ENCODE results near the gene IQSEC1.
A peak's percentile ranks its signal among the peaks of the same experiment; 100 is the strongest.

IQSEC1 gene

GRCh38 chr3:12954180-12954579 lies 119.0 kb downstream of the IQSEC1 start:
- no peak for DNase-seq (ENCODE audit: low read depth in 2 of 2)

GRCh38 chr3:12953201-12953995 lies 119.8 kb downstream of the IQSEC1 start:
- DNase-seq (ENCODE audit: low read depth in 2 of 2), result no peak

GRCh38 chr3:12952343-12953200 lies 120.7 kb downstream of the IQSEC1 start:
- DNase-seq (ENCODE audit: low read depth in 2 of 2), result no peak

GRCh38 chr3:12948891-12949711 lies 124.1 kb downstream of the IQSEC1 start:
- DNase-seq (ENCODE audit: low read depth in 2 of 2), result peak; percentile 17 to 31

GRCh38 chr3:12948371-12948770 lies 124.9 kb downstream of the IQSEC1 start:
- DNase-seq (ENCODE audit: low read depth in 2 of 2), result no peak

GRCh38 chr3:12947504-12948369 lies 125.5 kb downstream of the IQSEC1 start:
- no peak for DNase-seq (ENCODE audit: low read depth in 2 of 2)

GRCh38 chr3:12946649-12947316 lies 126.4 kb downstream of the IQSEC1 start:
- no peak for DNase-seq (ENCODE audit: low read depth in 2 of 2)

GRCh38 chr3:12946251-12946648 lies 127.0 kb downstream of the IQSEC1 start:
- no peak for DNase-seq (ENCODE audit: low read depth in 2 of 2)

GRCh38 chr3:12944849-12945248 lies 128.4 kb downstream of the IQSEC1 start:
- DNase-seq (ENCODE audit: low read depth in 2 of 2), result no peak

- DNase-seq (ENCODE audit: low read depth in 2 of 2), result no peak
These were observed 128.8 kb downstream of the IQSEC1 start for GRCh38 chr3:12944413-12944812.

GRCh38 chr3:12943124-12944021 lies 129.9 kb downstream of the IQSEC1 start:
- DNase-seq (ENCODE audit: low read depth in 2 of 2), result no peak

GRCh38 chr3:12941495-12942023 lies 131.7 kb downstream of the IQSEC1 start:
- DNase-seq (ENCODE audit: low read depth in 2 of 2), result no peak

- DNase-seq (ENCODE audit: low read depth in 2 of 2), result no peak
These were observed 132.4 kb downstream of the IQSEC1 start for GRCh38 chr3:12940854-12941253.

- no peak for DNase-seq (ENCODE audit: low read depth in 2 of 2)
These were observed 134.1 kb downstream of the IQSEC1 start for GRCh38 chr3:12939137-12939536.

- DNase-seq (ENCODE audit: low read depth in 2 of 2), result no peak
These were observed 134.9 kb downstream of the IQSEC1 start for GRCh38 chr3:12938258-12938711.

- no peak for DNase-seq (ENCODE audit: low read depth in 2 of 2)
These were observed 137.1 kb downstream of the IQSEC1 start for GRCh38 chr3:12935861-12936830.

GRCh38 chr3:12935023-12935860 lies 138.0 kb downstream of the IQSEC1 start:
- DNase-seq (ENCODE audit: low read depth in 2 of 2), result no peak

Data from stimulated activated CD4-positive, alpha-beta T cell treated with anti-CD3 and anti-CD28 coated beads, Interleukin-12 subunit alpha, Interleukin-12 subunit beta, amount 100 ng/mL, for 24 hours (primary cell).